Stimulated activated CD4-positive, alpha-beta T cell treated with anti-CD3 and anti-CD28 coated beads, Interleukin-15, amount 100 ng/mL, for 48 hours (primary cell): ENCODE data around the gene HSPG2.

Experiments
- DNase-seq, 2 donors: peaks; one replicate each; pipeline ENCODE4 v3.0.0-alpha.2; 2020; ENCODE audit warnings: low read depth in 2 of 2

The HSPG2 gene

GRCh38 chr1:21824926-21825325 lies 112.2 kb downstream of the HSPG2 start:
- no peak for DNase-seq

DNA sequence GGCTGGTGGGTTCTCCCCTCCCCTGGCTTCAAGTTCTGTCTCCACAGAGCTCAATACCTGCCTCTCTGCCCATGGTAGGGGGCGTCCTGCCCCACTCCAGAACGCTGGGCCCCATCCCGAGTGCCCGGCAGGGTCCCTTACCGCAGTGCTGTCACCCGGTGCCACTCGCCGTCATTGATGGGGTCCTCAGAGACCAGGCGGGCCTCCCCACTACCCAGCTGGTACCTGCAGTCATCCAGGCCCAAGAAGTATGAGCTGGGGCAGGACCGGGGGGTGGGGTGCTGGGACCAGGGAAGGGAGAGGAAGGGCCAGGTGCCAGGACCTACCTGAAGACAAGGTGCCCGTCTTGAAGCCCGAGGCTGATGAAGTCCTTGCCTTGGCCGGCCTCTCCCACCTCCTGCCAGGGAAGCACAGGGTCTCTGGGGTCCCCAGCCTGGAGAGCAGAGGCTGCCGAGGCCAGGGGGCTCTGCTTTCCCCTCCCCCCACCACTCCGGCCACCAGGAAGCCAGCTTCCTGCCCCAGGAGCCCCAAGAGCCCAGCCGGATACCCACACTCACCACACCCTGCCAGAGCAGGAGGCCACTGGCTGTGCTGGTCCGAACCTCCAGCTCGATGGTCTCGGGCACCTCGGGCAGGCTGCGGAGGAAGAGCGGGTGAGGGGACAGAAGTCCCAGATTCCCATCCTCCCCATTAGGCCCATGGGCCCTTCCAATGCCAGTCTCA lies 113.0 kb downstream of the HSPG2 start:
- no peak for DNase-seq

DNA sequence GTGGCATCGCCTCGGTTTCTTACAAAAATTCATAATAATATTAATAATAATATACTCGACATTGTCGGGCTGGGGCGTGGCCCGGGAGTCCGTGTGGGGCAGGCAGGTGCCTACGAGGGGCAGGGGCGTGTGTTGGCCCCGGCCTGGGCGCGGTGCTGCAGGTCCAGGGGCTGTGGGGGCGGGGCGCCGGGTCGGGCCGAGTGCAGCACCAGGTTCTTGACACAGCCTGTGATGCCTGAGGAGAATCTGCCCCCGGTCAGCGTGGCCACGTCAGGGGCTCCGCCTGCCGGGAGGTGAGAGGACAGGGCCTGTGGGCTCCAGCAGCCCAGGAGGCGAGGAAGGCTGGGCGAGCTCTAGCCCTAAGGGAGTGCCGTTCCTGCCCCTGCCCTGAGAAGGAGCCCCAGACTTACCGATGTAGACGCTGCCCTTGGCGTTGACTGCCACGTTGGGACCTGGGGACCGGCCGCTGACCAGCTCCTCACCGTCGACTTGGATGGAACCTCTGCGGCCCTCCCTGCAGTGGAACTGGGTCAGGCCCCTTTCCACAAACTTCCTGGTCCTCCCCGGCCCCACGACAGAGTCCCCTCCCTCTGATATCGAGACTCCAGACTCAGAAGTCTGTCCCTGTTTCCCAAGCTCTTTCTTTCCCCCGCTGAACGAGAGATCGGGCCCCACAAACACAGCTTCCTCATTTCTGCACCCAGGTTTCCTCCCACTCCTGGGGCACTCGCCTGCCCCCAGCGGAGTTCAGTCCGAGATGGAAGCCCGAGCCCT lies 113.7 kb downstream of the HSPG2 start:
- no peak for DNase-seq

GRCh38 chr1:21822349-21822748 lies 114.8 kb downstream of the HSPG2 start:
- DNase-seq = no peak

- no peak for DNase-seq
Observed at GRCh38 chr1:21821385-21822019, 115.6 kb downstream of the HSPG2 start.

DNA sequence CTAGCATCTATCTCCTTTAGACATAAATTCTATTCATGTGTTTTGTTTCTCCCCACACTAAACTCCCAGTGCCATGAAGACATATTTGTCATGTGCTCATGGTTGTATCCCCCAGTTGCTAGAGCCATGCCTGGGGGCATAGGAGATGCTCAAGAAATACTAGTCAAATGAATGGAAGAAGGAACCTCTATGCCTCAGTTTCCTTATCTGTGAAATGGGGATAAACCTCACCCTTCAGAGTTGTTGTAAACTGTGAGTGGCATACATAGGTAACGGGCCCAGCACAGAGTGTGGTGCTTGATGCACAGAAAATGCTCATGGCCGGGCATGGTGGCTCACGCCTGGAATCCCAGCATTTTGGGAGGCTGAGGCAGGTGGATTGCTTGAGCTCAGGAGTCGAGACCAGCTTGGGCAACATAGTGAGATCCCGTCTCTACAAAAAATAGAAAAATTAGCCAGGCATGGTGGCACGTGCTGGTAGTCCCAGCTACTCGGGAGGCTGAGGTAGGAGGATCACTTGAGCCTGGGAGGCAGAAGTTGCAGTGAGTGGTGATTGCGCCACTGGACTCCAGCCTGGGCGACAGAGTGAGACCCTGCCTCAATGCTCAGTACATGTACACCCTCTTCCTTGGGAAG lies 116.4 kb downstream of the HSPG2 start:
- no peak for DNase-seq

- DNase-seq = peak; percentile 15 to 24
Observed at GRCh38 chr1:21818656-21819055, 118.5 kb downstream of the HSPG2 start.

DNA sequence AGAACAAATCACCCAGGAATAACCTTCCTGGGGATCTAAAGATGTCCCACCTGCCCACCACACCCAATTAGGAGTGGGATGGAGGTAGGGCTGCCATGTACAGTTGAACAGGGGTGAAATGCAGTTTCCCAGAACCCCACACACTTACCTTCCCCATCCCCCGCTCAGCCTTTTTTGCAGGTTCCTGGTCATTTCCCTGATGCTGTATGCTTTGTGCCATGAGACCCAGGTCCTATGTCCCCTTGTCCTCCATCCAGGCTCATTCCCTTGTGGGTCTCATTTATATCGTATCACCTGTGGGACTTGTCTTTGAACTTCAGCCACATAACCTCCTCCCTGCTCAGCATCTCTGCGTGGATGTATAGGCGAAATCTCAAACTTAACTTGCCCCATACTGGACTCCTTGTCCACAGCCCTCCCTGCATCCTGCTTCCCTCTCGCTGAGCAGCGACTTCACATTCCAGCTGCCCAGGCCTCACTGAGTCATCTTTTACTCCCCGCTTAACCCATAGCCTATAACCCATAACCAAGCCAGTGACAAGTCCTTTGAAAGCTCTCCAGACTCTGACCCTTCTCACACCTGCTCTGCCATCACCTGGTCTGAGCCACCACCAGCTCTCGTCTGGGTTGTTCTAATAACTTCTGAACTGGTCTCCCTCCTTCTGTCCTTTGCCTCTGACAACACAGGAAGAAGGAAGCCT lies 120.4 kb downstream of the HSPG2 start:
- no peak for DNase-seq

- no peak for DNase-seq
Observed at GRCh38 chr1:21815724-21816321, 121.3 kb downstream of the HSPG2 start.

DNA sequence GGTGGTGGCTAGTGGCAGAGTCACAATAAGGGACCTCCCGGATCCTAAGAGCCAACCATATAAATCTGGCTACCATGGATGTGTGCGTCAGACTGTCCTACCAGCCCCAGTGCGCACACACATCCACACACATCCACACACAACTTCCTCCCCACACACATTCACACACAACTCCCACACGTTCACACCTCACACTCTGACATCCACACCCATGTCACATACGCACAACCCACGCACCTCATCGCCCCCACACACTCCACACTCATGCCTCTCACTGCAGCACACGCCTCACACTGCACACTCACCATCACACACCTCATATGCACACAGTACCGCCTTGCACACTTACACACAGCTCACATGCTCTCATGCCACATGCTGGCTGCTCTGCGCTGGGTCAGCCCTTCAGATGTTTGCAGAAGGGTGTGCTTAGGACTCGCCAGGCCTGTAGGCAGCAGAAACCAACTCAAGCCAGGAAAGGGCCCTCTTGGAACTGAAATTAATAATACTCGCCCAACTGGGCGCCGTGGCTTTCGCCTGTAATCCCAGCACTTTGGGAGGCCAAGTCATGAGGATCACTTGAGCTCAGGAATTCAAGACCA lies 122.0 kb downstream of the HSPG2 start:
- no peak for DNase-seq

- DNase-seq = peak in 1 of 2 donors; percentile 6
Observed at GRCh38 chr1:21814241-21814918, 122.7 kb downstream of the HSPG2 start.

GRCh38 chr1:21813542-21813941 lies 123.6 kb downstream of the HSPG2 start:
- DNase-seq = no peak

GRCh38 chr1:21811875-21812305 lies 125.2 kb downstream of the HSPG2 start, which contains the start of gene LDLRAD2:
Gene LDLRAD2 (plus strand): TSS chr1:21812265. CDS start chr1:21812452, 187 bp downstream.
- DNase-seq = no peak

DNA sequence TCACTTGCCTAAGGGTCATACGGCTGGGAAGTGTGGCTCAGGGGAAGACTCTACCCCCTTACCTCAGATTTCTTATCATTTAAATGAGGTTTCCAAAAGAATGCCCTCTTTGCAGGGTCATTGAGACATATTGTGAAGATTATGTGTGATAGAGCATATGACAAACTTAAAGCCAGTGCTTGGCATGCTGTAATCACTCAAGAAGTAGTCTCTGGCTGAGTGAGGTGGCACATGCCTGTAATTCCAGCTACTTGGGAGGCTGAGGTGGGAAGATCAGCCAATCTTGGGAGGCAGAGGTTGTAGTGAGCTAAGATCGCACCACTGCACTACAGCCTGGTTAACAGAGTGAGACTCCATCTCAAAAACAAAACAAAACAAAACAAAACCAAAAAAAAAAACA lies 132.6 kb downstream of the HSPG2 start:
- DNase-seq = no peak

- no peak for DNase-seq
Observed at GRCh38 chr1:21801100-21801499, 136.0 kb downstream of the HSPG2 start.

GRCh38 chr1:21799730-21800129 lies 137.4 kb downstream of the HSPG2 start:
- DNase-seq = no peak

- DNase-seq = no peak
Observed at GRCh38 chr1:21795075-21795474, 142.0 kb downstream of the HSPG2 start.

GRCh38 chr1:21794656-21795055 lies 142.5 kb downstream of the HSPG2 start:
- DNase-seq = no peak

DNA sequence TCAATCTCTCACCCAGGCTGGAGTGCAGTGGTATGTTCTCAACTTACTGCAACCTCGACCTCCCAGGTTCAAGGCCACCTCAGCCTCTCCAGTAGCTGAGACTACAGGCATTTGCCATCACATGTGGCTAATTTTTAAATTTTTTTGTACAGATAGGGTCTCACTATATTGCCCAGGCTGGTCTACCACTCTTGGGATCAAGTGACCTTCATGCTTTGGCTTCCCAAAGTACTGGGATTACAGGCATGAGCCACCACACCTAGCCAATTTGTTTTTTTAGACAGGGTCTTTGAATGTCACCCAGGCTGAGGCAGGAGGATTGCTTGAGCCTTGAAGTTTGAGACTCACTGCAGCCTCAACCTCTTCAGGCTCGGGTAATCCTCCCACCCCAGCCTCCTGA lies 144.0 kb downstream of the HSPG2 start:
- no peak for DNase-seq

- no peak for DNase-seq
Observed at GRCh38 chr1:21786640-21787039, 150.5 kb downstream of the HSPG2 start.
